ENCODE measurements around the gene GULP1. TPM values are rescaled to one million over a fixed set of nuclear protein-coding genes. Genes with fewer than 3 reads are reported as not detected.

The GULP1 gene
- total and polyA plus RNA-seq, 12 donors: 2.0 to 6.0 (median 4.7) TPM

DNA sequence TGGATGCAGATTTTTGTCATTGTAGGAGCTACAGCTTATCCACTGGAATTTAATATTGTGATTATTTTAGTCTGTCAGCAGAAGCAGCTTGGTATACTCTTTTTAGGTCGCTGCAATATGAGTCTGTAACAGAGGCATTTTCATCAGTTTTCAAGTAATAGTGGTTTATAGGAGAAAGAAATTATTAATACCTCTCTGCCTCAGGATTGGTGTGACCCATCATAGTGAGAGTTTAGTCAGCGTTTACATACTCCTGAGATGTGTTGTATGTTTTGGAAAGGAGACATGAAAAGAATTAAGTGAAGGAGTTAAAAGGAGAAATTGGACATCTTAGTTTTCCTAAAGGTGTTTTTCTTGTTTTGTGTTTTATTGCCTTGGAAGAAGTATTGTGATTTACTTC lies 189.8 kb downstream of the GULP1 start:
- H3K4me3 ChIP-seq: no peak overlapping the region
- H3K27me3 ChIP-seq: no peaks in the 10 kb centered on the region
- no peak for DNase-seq
- H3K9me3 ChIP-seq: no peaks in the 10 kb centered on the region
- intact Hi-C loops (cut with DNase I): no loop called here
- ATAC-seq: no peak
- no peak overlapping the region for H3K27ac ChIP-seq
- TF ChIP-seq, protein P1, sequence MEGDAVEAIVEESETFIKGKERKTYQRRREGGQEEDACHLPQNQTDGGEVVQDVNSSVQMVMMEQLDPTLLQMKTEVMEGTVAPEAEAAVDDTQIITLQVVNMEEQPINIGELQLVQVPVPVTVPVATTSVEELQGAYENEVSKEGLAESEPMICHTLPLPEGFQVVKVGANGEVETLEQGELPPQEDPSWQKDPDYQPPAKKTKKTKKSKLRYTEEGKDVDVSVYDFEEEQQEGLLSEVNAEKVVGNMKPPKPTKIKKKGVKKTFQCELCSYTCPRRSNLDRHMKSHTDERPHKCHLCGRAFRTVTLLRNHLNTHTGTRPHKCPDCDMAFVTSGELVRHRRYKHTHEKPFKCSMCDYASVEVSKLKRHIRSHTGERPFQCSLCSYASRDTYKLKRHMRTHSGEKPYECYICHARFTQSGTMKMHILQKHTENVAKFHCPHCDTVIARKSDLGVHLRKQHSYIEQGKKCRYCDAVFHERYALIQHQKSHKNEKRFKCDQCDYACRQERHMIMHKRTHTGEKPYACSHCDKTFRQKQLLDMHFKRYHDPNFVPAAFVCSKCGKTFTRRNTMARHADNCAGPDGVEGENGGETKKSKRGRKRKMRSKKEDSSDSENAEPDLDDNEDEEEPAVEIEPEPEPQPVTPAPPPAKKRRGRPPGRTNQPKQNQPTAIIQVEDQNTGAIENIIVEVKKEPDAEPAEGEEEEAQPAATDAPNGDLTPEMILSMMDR (IDR thresholded peaks at IDR 0.05): no peak
- WGBS, 2 donors: 91 to 97% methylated on average over 2 of the region's 2 CpGs
- H3K4me1 ChIP-seq: no peaks in the 10 kb centered on the region
- H3K36me3 ChIP-seq: no peaks in the 10 kb centered on the region

DNA sequence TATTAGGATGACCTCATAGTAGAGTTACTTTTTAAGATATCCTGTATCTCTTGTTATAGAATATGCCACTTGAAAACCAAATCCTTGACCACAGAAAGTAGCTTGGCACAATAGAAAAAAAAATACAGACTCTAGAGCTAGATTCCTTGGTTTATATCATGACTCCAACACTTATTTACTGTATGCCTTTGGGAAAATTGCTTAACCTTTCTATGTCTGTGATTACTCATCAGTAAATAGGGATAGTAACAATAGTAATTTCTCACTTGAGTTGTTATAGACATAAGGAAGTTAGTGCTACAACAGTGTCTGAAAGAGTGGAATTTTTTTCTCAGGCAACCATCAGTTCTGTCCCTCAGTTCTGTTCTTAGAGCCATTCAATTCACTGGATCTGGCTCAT lies 193.8 kb downstream of the GULP1 start:
- intact Hi-C loops (cut with DNase I): no loop called here

DNA sequence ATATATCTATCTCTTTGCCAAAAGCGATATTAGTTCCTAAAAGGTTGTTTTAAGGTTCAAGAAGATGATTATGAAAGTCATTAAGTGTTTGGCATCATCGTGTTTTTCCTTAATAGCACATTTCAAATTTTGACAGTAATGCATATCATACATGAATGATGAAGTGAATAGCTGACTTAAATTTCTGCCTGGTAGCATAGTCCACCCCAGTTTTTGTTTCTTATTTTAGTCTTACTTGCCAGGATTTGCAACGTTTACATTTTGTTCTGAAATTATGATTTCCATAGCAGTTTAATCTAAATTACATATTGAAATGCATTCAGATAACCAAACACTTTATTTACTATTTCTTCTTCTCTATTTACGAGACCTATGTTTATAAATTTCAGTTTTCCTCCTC lies 201.1 kb downstream of the GULP1 start:
- Histone ChIP-seq H3K27ac (no peak overlapping the region), H3K4me3 (no peak overlapping the region), H3K4me1 (no peaks in the 10 kb centered on the region), H3K27me3 (no peaks in the 10 kb centered on the region), H3K36me3 (no peaks in the 10 kb centered on the region), H3K9me3 (no peaks in the 10 kb centered on the region)
- TF ChIP-seq, protein P1 (IDR thresholded peaks at IDR 0.05): no peak
- intact Hi-C loops (cut with DNase I): no loop called here
- WGBS, 2 donors: 93 to 94% methylated on average over 4 of the region's 4 CpGs
- ATAC-seq (no peak), DNase-seq (no peak)

More for the DNA sequence above, 193.8 kb downstream of the GULP1 start:
- Histone ChIP-seq H3K4me1 (no peaks in the 10 kb centered on the region), H3K4me3 (no peak overlapping the region), H3K36me3 (no peaks in the 10 kb centered on the region), H3K27me3 (no peaks in the 10 kb centered on the region), H3K27ac (no peak overlapping the region), H3K9me3 (no peaks in the 10 kb centered on the region)
- no peak for ATAC-seq
- DNase-seq: no peak
- TF ChIP-seq, protein P1 (IDR thresholded peaks at IDR 0.05): no peak

GRCh38 chr2:188494906-188495305 lies 203.2 kb downstream of the GULP1 start:
- no peak for ATAC-seq
- Histone ChIP-seq H3K27me3 (no peaks in the 10 kb centered on the region), H3K36me3 (no peaks in the 10 kb centered on the region), H3K4me1 (no peaks in the 10 kb centered on the region), H3K9me3 (no peaks in the 10 kb centered on the region), H3K4me3 (no peak overlapping the region), H3K27ac (no peak overlapping the region)
- intact Hi-C loops (cut with DNase I): no loop called here
- TF ChIP-seq, protein P1 (IDR thresholded peaks at IDR 0.05): no peak
- no peak for DNase-seq

GRCh38 chr2:188495969-188496431 lies 204.3 kb downstream of the GULP1 start:
- intact Hi-C loops (cut with DNase I): no loop called here
- DNase-seq: no peak
- ATAC-seq: no peak
- H3K27me3 ChIP-seq: no peaks in the 10 kb centered on the region
- no peaks in the 10 kb centered on the region for H3K4me1 ChIP-seq
- H3K36me3 ChIP-seq: no peaks in the 10 kb centered on the region
- WGBS, 2 donors: 77 to 88% methylated on average over 2 of the region's 2 CpGs
- no peak overlapping the region for H3K27ac ChIP-seq
- H3K9me3 ChIP-seq: no peaks in the 10 kb centered on the region
- no peak overlapping the region for H3K4me3 ChIP-seq
- TF ChIP-seq, protein P1 (IDR thresholded peaks at IDR 0.05): no peak

Measured in heart right ventricle (tissue), 16 donors.